Measurements from ENCODE around the gene EBF3.

The EBF3 gene

DNA sequence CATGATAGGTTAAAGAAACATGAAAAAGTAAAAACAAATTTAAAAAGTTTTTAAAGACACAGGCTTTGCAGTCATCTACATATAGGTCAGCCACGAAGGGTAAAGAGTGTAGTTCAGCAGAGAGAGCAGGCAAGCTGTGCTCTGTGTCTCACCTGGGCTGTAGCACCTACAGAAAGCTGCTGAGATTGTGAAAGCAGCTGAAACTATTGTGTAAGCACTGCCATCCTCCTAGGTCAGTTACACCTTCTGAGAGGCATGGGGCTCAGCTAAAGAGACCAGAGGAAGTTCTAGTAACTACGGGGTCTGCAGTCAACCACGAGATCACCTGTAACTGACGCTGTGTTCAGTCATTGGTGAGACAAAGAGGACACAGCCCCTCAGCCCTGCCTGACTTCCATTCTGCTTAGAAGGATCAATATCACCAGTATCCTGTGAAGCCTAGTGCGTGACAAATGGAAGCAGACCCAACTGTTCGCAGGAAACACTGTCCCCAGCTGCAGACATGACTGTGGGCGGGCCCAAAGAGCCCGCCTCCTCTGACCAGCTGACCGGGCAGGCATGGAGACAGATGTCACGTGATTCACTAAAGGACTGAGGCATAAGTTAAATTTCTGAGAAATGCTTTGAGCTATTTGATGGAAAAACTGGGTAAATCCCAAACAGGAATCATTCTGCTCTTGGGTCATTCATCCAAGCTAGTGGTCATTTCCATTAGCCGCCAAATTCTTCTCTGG, 87.9 kb downstream of the EBF3 start:
- DNase-seq (ENCODE audit: low spot score) (no peak), FAIRE-seq (no peak)

DNA sequence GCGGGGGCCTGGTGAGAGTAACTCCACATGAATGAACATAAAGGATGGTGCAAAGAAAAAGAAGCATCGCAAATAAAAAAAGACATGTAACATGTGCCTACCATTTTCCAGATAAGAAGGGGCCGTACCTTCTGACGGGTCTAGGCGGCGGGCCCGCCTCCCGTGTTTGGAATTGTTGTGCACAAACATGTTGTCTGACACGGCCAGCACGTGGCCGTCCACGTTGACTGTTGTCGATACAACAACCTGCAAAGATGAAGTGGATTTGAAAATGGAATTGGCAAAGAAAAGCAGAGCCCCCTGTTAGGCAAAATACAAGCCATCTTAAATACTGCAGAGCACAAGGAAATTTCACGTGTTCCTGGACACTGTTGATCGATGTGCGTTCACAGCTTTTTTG, 90.7 kb downstream of the EBF3 start:
- FAIRE-seq (no peak), DNase-seq (ENCODE audit: low spot score) (no peak)

- no peak for DNase-seq (ENCODE audit: low spot score)
- no peak for FAIRE-seq
Observed at GRCh38 chr10:129871966-129872365, 92.1 kb downstream of the EBF3 start.

DNA sequence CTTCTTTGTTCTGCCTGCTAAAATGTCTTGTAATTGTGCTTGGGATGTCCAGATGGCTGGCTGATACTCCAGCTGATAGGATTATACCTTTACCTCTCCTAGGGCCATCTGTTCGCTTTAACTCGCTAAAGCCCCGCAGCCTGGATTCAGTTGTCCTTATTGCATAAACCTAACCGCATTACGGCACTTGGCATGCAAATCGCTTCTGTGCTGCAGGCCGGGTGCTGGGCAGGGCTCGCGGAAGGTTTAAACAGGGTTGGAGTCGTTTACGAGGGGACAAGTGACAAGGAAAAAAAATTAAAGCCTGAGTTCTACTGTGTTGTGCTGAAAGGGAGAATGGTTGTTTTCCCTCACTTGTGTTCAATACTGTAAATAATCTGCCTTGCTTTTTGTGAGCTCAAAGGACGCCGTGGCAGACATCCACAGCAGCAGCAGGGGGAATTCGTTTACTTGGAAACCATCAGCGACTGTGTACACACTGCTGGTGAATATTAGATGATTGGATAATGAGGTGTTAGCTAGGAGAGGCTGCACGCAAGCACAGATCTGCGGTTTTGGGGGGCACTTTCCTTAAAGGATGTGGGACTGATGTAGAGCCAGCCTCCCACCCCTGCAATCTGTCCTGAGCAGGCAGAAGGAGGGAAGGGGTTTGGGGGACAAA, 93.0 kb downstream of the EBF3 start:
- DNase-seq (ENCODE audit: low spot score), result no peak
- no peak for FAIRE-seq

GRCh38 chr10:129870474-129870757, 93.7 kb downstream of the EBF3 start:
- DNase-seq (ENCODE audit: low spot score), result no peak
- no peak for FAIRE-seq

- no peak for DNase-seq (ENCODE audit: low spot score)
- FAIRE-seq, result no peak
Observed at GRCh38 chr10:129869596-129870473, 94.2 kb downstream of the EBF3 start.

- DNase-seq (ENCODE audit: low spot score), result no peak
- no peak for FAIRE-seq
Observed at GRCh38 chr10:129868449-129869035, 95.5 kb downstream of the EBF3 start.

GRCh38 chr10:129867631-129868179, 96.4 kb downstream of the EBF3 start:
- no peak for FAIRE-seq
- DNase-seq (ENCODE audit: low spot score), result no peak

DNA sequence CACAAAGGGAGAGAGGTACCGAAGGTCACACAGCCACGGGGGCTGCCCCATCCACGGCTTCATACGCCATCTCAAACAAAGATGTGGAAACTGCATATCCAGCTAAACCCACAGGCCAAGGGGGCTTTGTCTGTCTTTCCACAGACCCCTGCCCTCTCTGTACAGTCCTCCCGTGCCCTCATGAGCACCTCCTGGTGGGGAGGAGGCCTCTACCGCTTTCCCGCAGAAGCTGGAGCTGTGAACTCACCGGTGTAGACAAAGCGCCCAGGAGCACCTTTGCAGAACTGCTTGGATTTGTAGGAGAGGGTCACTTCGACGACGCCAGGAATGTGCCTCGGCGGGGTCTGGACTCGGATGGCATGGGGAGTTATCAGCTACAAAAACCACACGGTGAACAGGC, 97.2 kb downstream of the EBF3 start:
- FAIRE-seq (no peak), DNase-seq (ENCODE audit: low spot score) (no peak)

DNA sequence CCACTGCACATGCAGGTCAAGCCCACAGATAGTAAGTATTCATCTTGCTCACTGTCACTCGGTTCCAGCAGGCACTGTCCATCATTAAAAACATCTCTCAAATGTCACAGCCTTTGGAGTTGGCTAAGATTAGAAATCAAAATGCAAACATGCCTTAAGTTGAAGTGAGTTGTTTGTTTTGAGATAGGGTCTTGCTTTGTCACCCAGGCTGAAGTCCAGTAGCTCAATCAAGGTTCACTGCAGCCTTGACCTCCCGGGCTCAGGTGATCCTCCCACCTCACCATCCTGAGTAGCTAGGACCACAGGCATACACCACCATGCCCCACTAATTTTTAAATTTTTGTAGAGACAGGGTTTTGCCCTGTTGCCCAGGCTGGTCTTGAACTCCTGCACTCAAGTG, 98.1 kb downstream of the EBF3 start:
- no peak for FAIRE-seq
- DNase-seq (ENCODE audit: low spot score), result no peak

DNA sequence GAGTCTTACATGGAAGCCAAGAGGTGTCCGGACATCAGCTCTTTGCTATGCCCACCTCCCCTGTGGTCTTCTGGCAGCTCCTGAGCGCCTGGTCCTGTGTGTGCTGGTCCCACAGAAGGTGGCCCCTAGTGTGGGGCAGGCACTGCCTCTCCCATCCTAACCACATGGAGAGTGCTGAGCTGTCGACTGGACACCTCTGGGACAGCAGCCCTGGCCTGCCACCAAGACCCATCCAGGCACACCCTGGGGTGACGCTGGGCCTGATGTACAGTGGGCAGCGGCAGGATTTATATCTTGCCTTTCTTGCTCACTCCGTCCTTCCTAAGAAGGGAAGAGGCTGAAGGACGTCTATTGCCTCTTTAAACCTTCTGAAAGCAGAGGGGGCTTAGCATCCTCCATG, 98.7 kb downstream of the EBF3 start:
- no peak for FAIRE-seq
- no peak for DNase-seq (ENCODE audit: low spot score)

DNA sequence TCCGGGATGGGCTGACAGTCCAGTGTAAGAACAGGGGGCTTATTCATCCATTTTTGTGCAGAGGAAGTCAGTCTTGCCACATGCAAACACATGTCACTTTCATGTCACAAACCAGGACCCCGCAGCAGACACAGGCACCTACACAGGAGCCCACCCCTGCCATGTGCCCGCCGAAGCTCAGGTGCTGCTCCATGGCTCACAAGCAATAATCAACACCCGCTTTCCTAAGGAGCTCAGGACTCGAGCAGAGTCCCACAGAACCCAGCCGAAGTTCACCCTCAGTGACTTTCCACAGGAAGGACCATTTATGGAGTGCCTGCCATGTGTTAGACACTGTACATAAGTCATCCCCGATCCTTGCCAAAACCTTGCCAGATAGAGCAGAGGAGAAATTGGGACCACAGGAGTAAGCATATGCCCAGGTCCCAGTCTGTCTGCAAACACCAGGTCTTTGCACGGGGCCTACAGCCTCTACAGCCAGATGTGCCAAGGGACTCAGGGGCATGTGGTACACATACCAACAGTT, 99.4 kb downstream of the EBF3 start:
- no peak for FAIRE-seq

DNA sequence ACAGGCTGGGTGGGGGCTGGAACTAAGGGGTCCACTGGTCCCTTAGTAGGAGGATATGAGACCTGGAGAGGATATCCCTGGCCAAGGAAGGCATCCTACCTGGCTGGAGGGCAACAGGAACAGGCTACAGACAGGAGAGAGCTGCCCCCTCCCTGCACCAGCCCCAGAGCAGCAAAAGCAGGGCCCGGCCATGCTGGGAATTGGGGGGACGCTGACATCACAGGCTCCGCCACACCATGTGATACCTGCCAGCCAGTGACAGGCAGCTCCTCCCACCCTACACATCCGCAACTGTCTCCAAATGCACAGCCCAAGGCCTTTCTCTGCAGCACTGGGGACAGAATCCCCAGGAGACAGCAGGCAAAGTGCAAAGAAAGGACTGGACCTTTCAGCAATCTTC, 100.0 kb downstream of the EBF3 start:
- no peak for DNase-seq (ENCODE audit: low spot score)
- no peak for FAIRE-seq

More for the DNA sequence above, 99.4 kb downstream of the EBF3 start:
- no peak for DNase-seq (ENCODE audit: low spot score)

- FAIRE-seq (no peak), DNase-seq (ENCODE audit: low spot score) (no peak)
Observed at GRCh38 chr10:129863201-129863663, 100.8 kb downstream of the EBF3 start.

GRCh38 chr10:129861776-129862531, 102.1 kb downstream of the EBF3 start:
- FAIRE-seq (no peak), DNase-seq (ENCODE audit: low spot score) (no peak)

- FAIRE-seq (no peak), DNase-seq (ENCODE audit: low spot score) (no peak)
Observed at GRCh38 chr10:129860396-129860795, 103.7 kb downstream of the EBF3 start.

DNA sequence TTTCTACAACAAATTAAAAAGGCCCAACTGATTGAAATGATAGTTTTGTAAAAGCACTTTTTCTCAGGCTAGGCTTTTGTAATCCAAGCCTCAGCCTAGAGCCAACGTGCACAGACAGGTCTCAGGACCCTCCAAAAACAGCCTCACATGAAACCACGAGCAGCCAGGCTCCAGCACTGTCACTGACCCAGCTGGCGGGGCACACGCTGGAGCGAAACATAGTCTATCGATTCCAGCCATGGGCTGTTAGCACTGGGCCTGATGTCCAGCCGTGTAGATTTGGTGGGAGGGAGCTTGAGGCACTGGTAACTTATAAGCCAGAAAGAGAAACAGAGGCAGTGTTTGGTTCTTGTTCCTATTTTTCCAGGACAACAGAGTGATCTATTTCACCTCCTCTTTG, 104.5 kb downstream of the EBF3 start:
- FAIRE-seq (no peak), DNase-seq (ENCODE audit: low spot score) (no peak)

- FAIRE-seq (no peak), DNase-seq (ENCODE audit: low spot score) (no peak)
Observed at GRCh38 chr10:129857242-129857960, 106.7 kb downstream of the EBF3 start.

GRCh38 chr10:129855836-129856563, 108.1 kb downstream of the EBF3 start:
- DNase-seq (ENCODE audit: low spot score), result no peak

More at GRCh38 chr10:129855836-129856563, 108.1 kb downstream of the EBF3 start:
- FAIRE-seq, result no peak

Measured in RCC 7860 (cell line).